Neural progenitor cell (in vitro differentiated cells): ENCODE data around the gene SUSD1. TPM values are rescaled to one million over a fixed set of nuclear protein-coding genes. Genes with fewer than 3 reads are reported as not detected.

Experiments used
- DNase-seq: peaks from one replicate; pipeline ENCODE4 v3.0.0-alpha.2; 2016; ENCODE audit warnings: low spot score
- H2AFZ ChIP-seq: fragments of 200-600 bp; sonication (generic); replicated peaks from 2 replicates; pipeline ENCODE4 v1.6.1; 2016; ENCODE audit warnings: antibody characterized with exemption
- H3F3A ChIP-seq: fragments of 200-600 bp; sonication (generic); 2 replicates; pipeline ENCODE4 v1.6.1; 2016; ENCODE audit warnings: antibody characterized with exemption, low read depth
- H3K27ac ChIP-seq: fragments of 200-600 bp; sonication (generic); 2 replicates; pipeline ENCODE4 v1.5.1; 2016; ENCODE audit warnings: mild to moderate bottlenecking
- H3K27me3 ChIP-seq: fragments of 200-600 bp; sonication (generic); 2 replicates; pipeline ENCODE4 v1.6.1; 2016; ENCODE audit warnings: mild to moderate bottlenecking, moderate library complexity
- H3K36me3 ChIP-seq: fragments of 200-600 bp; sonication (generic); 2 replicates; pipeline ENCODE4 v1.5.1; 2016
- H3K4me1 ChIP-seq: fragments of 200-600 bp; sonication (generic); 2 replicates; pipeline ENCODE4 v1.6.1; 2016; ENCODE audit warnings: mixed run types
- H3K4me2 ChIP-seq: fragments of 200-600 bp; sonication (generic); 2 replicates; pipeline ENCODE4 v1.6.1; 2016
- H3K4me3 ChIP-seq: fragments of 200-600 bp; sonication (generic); 2 replicates; pipeline ENCODE4 v1.5.1; 2016
- H3K79me2 ChIP-seq: fragments of 200-600 bp; sonication (generic); 2 replicates; pipeline ENCODE4 v1.6.1; 2016; ENCODE audit warnings: low read depth
- H3K9ac ChIP-seq: fragments of 200-600 bp; sonication (generic); 2 replicates; pipeline ENCODE4 v1.6.1; 2016
- H3K9me3 ChIP-seq: fragments of 200-600 bp; sonication (generic); 2 replicates; pipeline ENCODE4 v1.5.1; 2016; ENCODE audit warnings: low read depth
- H4K20me1 ChIP-seq: fragments of 200-600 bp; sonication (generic); 2 replicates; pipeline ENCODE4 v1.6.1; 2016; ENCODE audit warnings: low read depth
- H3K27ac Mint-ChIP-seq: 3 replicates; pipeline ENCODE4 v1.8.0; 2021; ENCODE audit warnings: mixed read lengths
- H3K27me3 Mint-ChIP-seq: 2 replicates; pipeline ENCODE4 v1.8.0; 2022; ENCODE audit warnings: low read depth, mild to moderate bottlenecking, inconsistent platforms, moderate library complexity, mixed read lengths; ENCODE audit not compliant: insufficient read depth
- H3K36me3 Mint-ChIP-seq: 3 replicates; pipeline ENCODE4 v1.8.0; 2021; ENCODE audit warnings: mixed read lengths
- H3K4me1 Mint-ChIP-seq: 3 replicates; pipeline ENCODE4 v1.8.0; 2021; ENCODE audit warnings: mixed read lengths
- H3K4me3 Mint-ChIP-seq: 3 replicates; pipeline ENCODE4 v1.8.0; 2021; ENCODE audit warnings: mild to moderate bottlenecking, moderate library complexity, mixed read lengths
- H3K9me3 Mint-ChIP-seq: 3 replicates; pipeline ENCODE4 v1.8.0; 2020; ENCODE audit warnings: mixed read lengths
- CTCF ChIP-seq: fragments of 200-600 bp; sonication (generic); IDR thresholded peaks from 2 replicates; pipeline ENCODE4 v1.5.1; 2017; ENCODE audit warnings: antibody characterized with exemption, mild to moderate bottlenecking
- EZH2 ChIP-seq: fragments of 200-600 bp; sonication (generic); IDR thresholded peaks from 2 replicates; pipeline ENCODE4 v1.6.1; 2017; ENCODE audit warnings: antibody characterized with exemption, mild to moderate bottlenecking, moderate library complexity
- EZH2phosphoT487 ChIP-seq: fragments of 200-600 bp; sonication (generic); IDR thresholded peaks from 2 replicates; pipeline ENCODE4 v1.6.1; 2017; ENCODE audit warnings: antibody characterized with exemption
- total RNA-seq: library from RNA; depleted of rRNA; stranded (reverse); fragments of >200 nt; gene quantifications from 2 replicates; pipeline ENCODE4 v1.2.3, GENCODE V29; 2015; ENCODE audit warnings: low replicate concordance

SUSD1 gene
- total RNA-seq, 1 donor from 2014 or later, result 12.0 TPM

- Mint-ChIP-seq H3K9me3 (peaks cover 12% of the 10 kb centered on the region), H3K4me3 (no peak overlapping the region), H3K27me3 (peaks cover under 1% of the 10 kb centered on the region), H3K36me3 (peaks cover 27% of the 10 kb centered on the region), H3K27ac (no peak overlapping the region), H3K4me1 (no peaks in the 10 kb centered on the region)
- DNase-seq, result no peak
- no peak overlapping the region for H3K4me2 ChIP-seq
- H3F3A ChIP-seq, result no peaks in the 10 kb centered on the region
- H3K79me2 ChIP-seq, result no peaks in the 10 kb centered on the region
- no peak overlapping the region for H2AFZ ChIP-seq
- no peaks in the 10 kb centered on the region for H4K20me1 ChIP-seq
- no peak overlapping the region for H3K4me3 ChIP-seq
- peaks cover 4% of the 10 kb centered on the region for H3K36me3 ChIP-seq
- no peak overlapping the region for H3K9ac ChIP-seq
- TF ChIP-seq EZH2phosphoT487, result no peak
- peaks cover 3% of the 10 kb centered on the region for H3K4me1 ChIP-seq
- no peak overlapping the region for H3K27ac ChIP-seq
- H3K9me3 ChIP-seq, result no peaks in the 10 kb centered on the region
- no peaks in the 10 kb centered on the region for H3K27me3 ChIP-seq
Measured at GRCh38 chr9:112212926-112213325, 37.8 kb upstream of the SUSD1 start.

GRCh38 chr9:112207451-112207850 is 32.4 kb upstream of the SUSD1 start:
- H3K9me3 Mint-ChIP-seq, result peaks cover 19% of the 10 kb centered on the region
- Histone ChIP-seq H3K4me3 (no peak overlapping the region), H4K20me1 (no peaks in the 10 kb centered on the region), H3K4me2 (no peak overlapping the region), H3K9ac (no peak overlapping the region), H3F3A (no peaks in the 10 kb centered on the region), H3K27ac (no peak overlapping the region), H3K36me3 (no peaks in the 10 kb centered on the region), H2AFZ (no peak overlapping the region), H3K79me2 (no peaks in the 10 kb centered on the region), H3K4me1 (no peaks in the 10 kb centered on the region), H3K9me3 (no peaks in the 10 kb centered on the region), H3K27me3 (no peaks in the 10 kb centered on the region)
- no peaks in the 10 kb centered on the region for H3K27me3 Mint-ChIP-seq
- no peak for TF ChIP-seq EZH2
- no peak for TF ChIP-seq EZH2phosphoT487
- no peak for TF ChIP-seq CTCF
- no peaks in the 10 kb centered on the region for H3K4me1 Mint-ChIP-seq
- H3K36me3 Mint-ChIP-seq, result peaks cover 39% of the 10 kb centered on the region
- DNase-seq, result no peak
- H3K4me3 Mint-ChIP-seq, result no peak overlapping the region
- no peak overlapping the region for H3K27ac Mint-ChIP-seq

GRCh38 chr9:112203536-112203935 is 28.4 kb upstream of the SUSD1 start:
- H3K27ac ChIP-seq, result no peak overlapping the region
- TF ChIP-seq EZH2phosphoT487 (no peak), EZH2 (no peak), CTCF (no peak)
- H3K79me2 ChIP-seq, result no peaks in the 10 kb centered on the region
- Mint-ChIP-seq H3K9me3 (peaks cover 14% of the 10 kb centered on the region), H3K27ac (no peak overlapping the region), H3K4me1 (no peaks in the 10 kb centered on the region), H3K4me3 (no peak overlapping the region), H3K36me3 (peaks cover 22% of the 10 kb centered on the region), H3K27me3 (peaks cover 2% of the 10 kb centered on the region)
- no peaks in the 10 kb centered on the region for H3K27me3 ChIP-seq
- no peaks in the 10 kb centered on the region for H4K20me1 ChIP-seq
- H3K4me1 ChIP-seq, result no peaks in the 10 kb centered on the region
- H2AFZ ChIP-seq, result no peak overlapping the region
- H3K9ac ChIP-seq, result no peak overlapping the region
- no peaks in the 10 kb centered on the region for H3K9me3 ChIP-seq
- H3F3A ChIP-seq, result no peaks in the 10 kb centered on the region
- H3K4me2 ChIP-seq, result no peak overlapping the region
- no peak for DNase-seq
- H3K4me3 ChIP-seq, result no peak overlapping the region
- no peaks in the 10 kb centered on the region for H3K36me3 ChIP-seq

GRCh38 chr9:112200711-112201110 is 25.6 kb upstream of the SUSD1 start:
- no peaks in the 10 kb centered on the region for H3K27me3 ChIP-seq
- no peaks in the 10 kb centered on the region for H4K20me1 ChIP-seq
- DNase-seq, result no peak
- H3K36me3 Mint-ChIP-seq, result peaks cover 6% of the 10 kb centered on the region
- no peak for TF ChIP-seq EZH2phosphoT487
- TF ChIP-seq CTCF, result no peak
- no peaks in the 10 kb centered on the region for H3K36me3 ChIP-seq
- H3K27ac Mint-ChIP-seq, result no peak overlapping the region
- no peak overlapping the region for H3K9ac ChIP-seq
- H3K27me3 Mint-ChIP-seq, result peaks cover 2% of the 10 kb centered on the region
- H3K4me1 Mint-ChIP-seq, result no peaks in the 10 kb centered on the region
- no peaks in the 10 kb centered on the region for H3K79me2 ChIP-seq
- H3F3A ChIP-seq, result no peaks in the 10 kb centered on the region
- no peaks in the 10 kb centered on the region for H3K4me1 ChIP-seq
- H3K4me3 ChIP-seq, result no peak overlapping the region
- H2AFZ ChIP-seq, result no peak overlapping the region
- H3K27ac ChIP-seq, result no peak overlapping the region
- no peaks in the 10 kb centered on the region for H3K9me3 ChIP-seq
- H3K9me3 Mint-ChIP-seq, result no peaks in the 10 kb centered on the region
- H3K4me2 ChIP-seq, result no peak overlapping the region
- no peak overlapping the region for H3K4me3 Mint-ChIP-seq
